A549 (cell line): ENCODE data around the gene GZMB.

Source experiments
- PHF8 ChIP-seq: fragments of 200-600 bp; sonication (generic); IDR thresholded peaks from 2 replicates; pipeline ENCODE4 v1.6.1; 2016; ENCODE audit warnings: low read depth, mild to moderate bottlenecking, antibody characterized with exemption, moderate library complexity, borderline replicate concordance
- POLR2A ChIP-seq: IDR thresholded peaks from 2 replicates; pipeline ENCODE4 v1.6.1; 2012; ENCODE audit warnings: mild to moderate bottlenecking, low read length
- RAD21 ChIP-seq, 2 experiments: fragments of >200 bp in 1 of 2; sonication (Bioruptor Twin) in 1 of 2; formaldehyde crosslinking in 1 of 2; IDR thresholded peaks in 1 of 2; conservative IDR thresholded peaks in 1 of 2; 2 replicates in 1 of 2; 3 replicates in 1 of 2; pipeline ENCODE4 v1.6.1; 2012 to 2018; ENCODE audit warnings: inconsistent platforms in 1 of 2
- RNF2 ChIP-seq: fragments of 200-600 bp; sonication (generic); IDR thresholded peaks from 2 replicates; pipeline ENCODE4 v1.6.1; 2016; ENCODE audit warnings: low read depth, mild to moderate bottlenecking, antibody characterized with exemption, moderate library complexity, borderline replicate concordance
- TF ChIP-seq, protein P1 (sequence below): fragments of 450-650 bp; IDR thresholded peaks from 2 replicates; pipeline ENCODE4 v1.6.1; 2014; ENCODE audit warnings: antibody characterized with exemption
- TF ChIP-seq, protein P2 (sequence below): fragments of >200 bp; sonication (Bioruptor Twin); formaldehyde crosslinking; IDR thresholded peaks from 3 replicates; pipeline ENCODE4 v1.5.1; 2016

- TF ChIP-seq POLR2A (no peak), RAD21 (conservative IDR thresholded peaks at IDR 0.05 in 1 of 2, IDR thresholded peaks at IDR 0.05 in 1 of 2) (no peak), PHF8 (no peak), RNF2 (no peak)
- TF ChIP-seq, protein P1, sequence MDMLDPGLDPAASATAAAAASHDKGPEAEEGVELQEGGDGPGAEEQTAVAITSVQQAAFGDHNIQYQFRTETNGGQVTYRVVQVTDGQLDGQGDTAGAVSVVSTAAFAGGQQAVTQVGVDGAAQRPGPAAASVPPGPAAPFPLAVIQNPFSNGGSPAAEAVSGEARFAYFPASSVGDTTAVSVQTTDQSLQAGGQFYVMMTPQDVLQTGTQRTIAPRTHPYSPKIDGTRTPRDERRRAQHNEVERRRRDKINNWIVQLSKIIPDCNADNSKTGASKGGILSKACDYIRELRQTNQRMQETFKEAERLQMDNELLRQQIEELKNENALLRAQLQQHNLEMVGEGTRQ, result no peak
- TF ChIP-seq, protein P2, sequence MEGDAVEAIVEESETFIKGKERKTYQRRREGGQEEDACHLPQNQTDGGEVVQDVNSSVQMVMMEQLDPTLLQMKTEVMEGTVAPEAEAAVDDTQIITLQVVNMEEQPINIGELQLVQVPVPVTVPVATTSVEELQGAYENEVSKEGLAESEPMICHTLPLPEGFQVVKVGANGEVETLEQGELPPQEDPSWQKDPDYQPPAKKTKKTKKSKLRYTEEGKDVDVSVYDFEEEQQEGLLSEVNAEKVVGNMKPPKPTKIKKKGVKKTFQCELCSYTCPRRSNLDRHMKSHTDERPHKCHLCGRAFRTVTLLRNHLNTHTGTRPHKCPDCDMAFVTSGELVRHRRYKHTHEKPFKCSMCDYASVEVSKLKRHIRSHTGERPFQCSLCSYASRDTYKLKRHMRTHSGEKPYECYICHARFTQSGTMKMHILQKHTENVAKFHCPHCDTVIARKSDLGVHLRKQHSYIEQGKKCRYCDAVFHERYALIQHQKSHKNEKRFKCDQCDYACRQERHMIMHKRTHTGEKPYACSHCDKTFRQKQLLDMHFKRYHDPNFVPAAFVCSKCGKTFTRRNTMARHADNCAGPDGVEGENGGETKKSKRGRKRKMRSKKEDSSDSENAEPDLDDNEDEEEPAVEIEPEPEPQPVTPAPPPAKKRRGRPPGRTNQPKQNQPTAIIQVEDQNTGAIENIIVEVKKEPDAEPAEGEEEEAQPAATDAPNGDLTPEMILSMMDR, result no peak
These were observed 35.7 kb upstream of the GZMB start for GRCh38 chr14:24669651-24670050.
